HUES6 (cell line): ENCODE measurements around the gene MLKL.

Experiments used
- H3K27ac ChIP-seq: 2 replicates; pipeline ENCODE4 v1.7.0; 2013; ENCODE audit warnings: low read depth, mild to moderate bottlenecking, low read length, inconsistent platforms
- H3K27me3 ChIP-seq: 2 replicates; pipeline ENCODE4 v1.6.1; 2013; ENCODE audit warnings: low read length; ENCODE audit not compliant: control insufficient read depth, insufficient read depth
- H3K36me3 ChIP-seq: 2 replicates; pipeline ENCODE4 v1.6.1; 2013; ENCODE audit warnings: low read length; ENCODE audit not compliant: control insufficient read depth, insufficient read depth
- H3K4me1 ChIP-seq: 2 replicates; pipeline ENCODE4 v1.6.1; 2013; ENCODE audit warnings: low read length; ENCODE audit not compliant: control insufficient read depth, insufficient read depth
- H3K4me3 ChIP-seq: 2 replicates; pipeline ENCODE4 v1.5.1; 2013; ENCODE audit warnings: low read depth, low read length
- H3K9ac ChIP-seq: one replicate; pipeline ENCODE4 v1.6.1; 2013; ENCODE audit warnings: mild to moderate bottlenecking, low read length
- H3K9me3 ChIP-seq: 2 replicates; pipeline ENCODE4 v1.6.1; 2013; ENCODE audit warnings: low read depth, low read length; ENCODE audit not compliant: control insufficient read depth, insufficient read depth

The MLKL gene

GRCh38 chr16:74718741-74719610, 18.3 kb upstream of the MLKL start:
- Histone ChIP-seq H3K4me3 (no peak overlapping the region), H3K9ac (no peak overlapping the region), H3K36me3 (no peaks in the 10 kb centered on the region), H3K4me1 (no peaks in the 10 kb centered on the region), H3K9me3 (no peaks in the 10 kb centered on the region), H3K27ac (no peak overlapping the region), H3K27me3 (no peaks in the 10 kb centered on the region)

- no peak overlapping the region for H3K9ac ChIP-seq
Observed at GRCh38 chr16:74718140-74718539, 17.5 kb upstream of the MLKL start.

GRCh38 chr16:74717367-74717766, 16.7 kb upstream of the MLKL start:
- Histone ChIP-seq H3K4me1 (no peaks in the 10 kb centered on the region), H3K9me3 (no peaks in the 10 kb centered on the region), H3K27me3 (no peaks in the 10 kb centered on the region), H3K4me3 (no peak overlapping the region), H3K27ac (no peak overlapping the region), H3K36me3 (no peaks in the 10 kb centered on the region), H3K9ac (no peak overlapping the region)

More at GRCh38 chr16:74718140-74718539, 17.5 kb upstream of the MLKL start:
- no peaks in the 10 kb centered on the region for H3K27me3 ChIP-seq
- no peaks in the 10 kb centered on the region for H3K9me3 ChIP-seq
- no peak overlapping the region for H3K27ac ChIP-seq
- H3K36me3 ChIP-seq = no peaks in the 10 kb centered on the region
- H3K4me1 ChIP-seq = no peaks in the 10 kb centered on the region
- H3K4me3 ChIP-seq = no peak overlapping the region

GRCh38 chr16:74716355-74716754, 15.7 kb upstream of the MLKL start:
- no peak overlapping the region for H3K4me3 ChIP-seq
- H3K27me3 ChIP-seq = no peaks in the 10 kb centered on the region
- no peaks in the 10 kb centered on the region for H3K4me1 ChIP-seq
- H3K36me3 ChIP-seq = no peaks in the 10 kb centered on the region
- H3K27ac ChIP-seq = no peak overlapping the region
- no peak overlapping the region for H3K9ac ChIP-seq
- H3K9me3 ChIP-seq = no peaks in the 10 kb centered on the region

GRCh38 chr16:74713876-74714275, 13.2 kb upstream of the MLKL start:
- H3K9ac ChIP-seq = no peak overlapping the region
- H3K36me3 ChIP-seq = no peaks in the 10 kb centered on the region
- H3K9me3 ChIP-seq = no peaks in the 10 kb centered on the region
- no peak overlapping the region for H3K27ac ChIP-seq
- no peak overlapping the region for H3K4me3 ChIP-seq
- no peaks in the 10 kb centered on the region for H3K27me3 ChIP-seq
- H3K4me1 ChIP-seq = no peaks in the 10 kb centered on the region

GRCh38 chr16:74713325-74713724, 12.7 kb upstream of the MLKL start:
- no peak overlapping the region for H3K4me3 ChIP-seq
- no peaks in the 10 kb centered on the region; the same call in 1 of the 2 replicates for H3K27me3 ChIP-seq
- H3K36me3 ChIP-seq = no peaks in the 10 kb centered on the region
- H3K9ac ChIP-seq = no peak overlapping the region
- H3K4me1 ChIP-seq = no peaks in the 10 kb centered on the region
- no peaks in the 10 kb centered on the region for H3K9me3 ChIP-seq
- no peak overlapping the region for H3K27ac ChIP-seq

GRCh38 chr16:74711938-74712337, 11.3 kb upstream of the MLKL start:
- H3K4me3 ChIP-seq = no peak overlapping the region
- H3K36me3 ChIP-seq = no peaks in the 10 kb centered on the region
- H3K27ac ChIP-seq = no peak overlapping the region

GRCh38 chr16:74710401-74710800, 9.7 kb upstream of the MLKL start:
- H3K27me3 ChIP-seq = no peaks in the 10 kb centered on the region; the same call in 1 of the 2 replicates
- H3K4me3 ChIP-seq = no peak overlapping the region
- no peaks in the 10 kb centered on the region for H3K36me3 ChIP-seq
- no peaks in the 10 kb centered on the region for H3K9me3 ChIP-seq
- H3K9ac ChIP-seq = no peak overlapping the region
- H3K4me1 ChIP-seq = no peaks in the 10 kb centered on the region
- H3K27ac ChIP-seq = no peak overlapping the region

More at GRCh38 chr16:74711938-74712337, 11.3 kb upstream of the MLKL start:
- Histone ChIP-seq H3K9ac (no peak overlapping the region), H3K4me1 (no peaks in the 10 kb centered on the region), H3K9me3 (no peaks in the 10 kb centered on the region), H3K27me3 (no peaks in the 10 kb centered on the region; the same call in 1 of the 2 replicates)

- Histone ChIP-seq H3K9me3 (no peaks in the 10 kb centered on the region), H3K4me3 (no peak overlapping the region), H3K27ac (no peak overlapping the region), H3K27me3 (no peaks in the 10 kb centered on the region; the same call in 1 of the 2 replicates), H3K9ac (no peak overlapping the region), H3K4me1 (no peaks in the 10 kb centered on the region), H3K36me3 (no peaks in the 10 kb centered on the region)
Observed at GRCh38 chr16:74709441-74709877, 8.8 kb upstream of the MLKL start.

- no peak overlapping the region for H3K9ac ChIP-seq
- no peaks in the 10 kb centered on the region for H3K9me3 ChIP-seq
- H3K4me3 ChIP-seq = peak overlapping the region; percentile 51
- H3K36me3 ChIP-seq = no peaks in the 10 kb centered on the region
- H3K27me3 ChIP-seq = peaks cover 10% of the 10 kb centered on the region; the same call in 1 of the 2 replicates
- H3K27ac ChIP-seq = no peak overlapping the region
- peaks cover 5% of the 10 kb centered on the region; the same call in 1 of the 2 replicates for H3K4me1 ChIP-seq
Observed at GRCh38 chr16:74700116-74700437, 585 bp downstream of the MLKL start.

GRCh38 chr16:74699666-74700065, 996 bp downstream of the MLKL start:
- H3K9ac ChIP-seq = no peak overlapping the region
- peak overlapping the region; percentile 51; the same call in 1 of the 2 replicates for H3K4me3 ChIP-seq
- H3K27ac ChIP-seq = no peak overlapping the region
- no peaks in the 10 kb centered on the region for H3K36me3 ChIP-seq
- peaks cover 5% of the 10 kb centered on the region; the same call in 1 of the 2 replicates for H3K4me1 ChIP-seq
- H3K9me3 ChIP-seq = no peaks in the 10 kb centered on the region
- peaks cover 10% of the 10 kb centered on the region; the same call in 1 of the 2 replicates for H3K27me3 ChIP-seq
